ENCODE data around the gene MYO1E.
A peak's percentile ranks its signal among the peaks of the same experiment; 100 is the strongest.
"Not testable (repeated sequence)": the region's sequence is repeated elsewhere in the genome, so short reads cannot be mapped to it uniquely, and the experiment has no call there.

Gene MYO1E

GRCh38 chr15:59180945-59181600 is 191.6 kb downstream of the MYO1E start:
- DNase-seq = no peak

- DNase-seq = no peak
Observed at GRCh38 chr15:59179717-59180116, 193.0 kb downstream of the MYO1E start.

DNA sequence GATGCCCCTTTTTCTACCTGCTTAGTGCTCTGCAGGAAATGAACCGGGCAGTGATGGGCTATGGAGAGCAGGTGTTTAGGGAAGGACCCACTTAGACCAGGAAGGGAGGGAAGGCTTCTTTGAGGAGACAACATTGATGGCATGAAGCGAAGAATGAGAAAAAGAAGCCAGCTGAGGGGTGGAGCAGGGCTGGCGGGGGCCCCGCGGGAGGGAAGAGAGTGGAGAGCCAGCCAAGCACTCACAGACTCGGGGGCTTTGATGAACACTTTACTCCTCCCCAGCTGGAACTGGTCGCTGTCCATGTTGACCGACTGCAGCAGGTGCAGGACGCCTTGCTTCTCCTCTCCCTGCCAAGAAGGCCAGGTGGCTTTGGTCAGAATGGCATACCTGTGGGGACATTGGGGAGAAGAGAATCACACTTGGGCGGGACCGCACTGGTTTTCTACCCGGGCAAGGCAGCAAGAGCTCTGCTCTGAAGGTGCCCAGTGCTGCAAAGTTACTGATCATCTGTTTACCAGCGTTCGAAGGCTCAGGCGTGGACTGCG is 194.4 kb downstream of the MYO1E start:
- peak; percentile 63 for DNase-seq

- no peak for DNase-seq
Observed at GRCh38 chr15:59177317-59177660, 195.4 kb downstream of the MYO1E start.

- DNase-seq = no peak
Observed at GRCh38 chr15:59176653-59177316, 195.9 kb downstream of the MYO1E start.

GRCh38 chr15:59174835-59175831 is 197.5 kb downstream of the MYO1E start:
- peak; percentile 49 for DNase-seq

DNA sequence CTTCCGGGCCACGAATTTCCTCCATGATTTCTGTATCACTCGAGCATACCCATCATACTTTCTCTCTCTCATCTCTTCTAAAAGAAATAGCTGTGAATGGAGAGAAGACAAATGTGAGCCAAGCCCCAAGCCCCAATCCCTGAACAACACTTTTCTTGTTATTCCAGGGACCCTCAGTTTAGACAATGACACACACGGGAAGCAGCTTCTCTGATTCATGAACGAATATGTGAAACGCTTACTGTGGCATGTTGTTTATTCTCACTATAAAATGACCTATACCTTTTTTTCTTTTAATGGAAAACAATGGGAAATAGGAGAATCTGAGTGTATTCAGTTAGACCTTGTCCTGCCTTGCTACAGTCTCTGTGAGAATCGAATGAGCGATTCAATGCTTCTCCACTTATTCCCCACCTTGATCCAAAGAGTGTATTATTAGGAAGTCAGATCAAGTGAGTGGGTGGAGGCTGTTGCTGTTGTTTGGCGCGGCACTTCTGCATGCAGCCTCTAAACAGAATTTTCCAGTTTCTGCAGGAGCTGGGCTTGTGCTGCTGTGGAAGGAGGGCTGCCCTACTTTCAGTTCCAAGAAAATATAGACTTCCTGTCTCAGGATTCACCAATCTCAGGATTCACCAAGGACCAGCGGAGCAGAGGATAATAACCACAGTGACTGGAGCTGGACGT is 198.4 kb downstream of the MYO1E start:
- no peak for DNase-seq

- DNase-seq = no peak
Observed at GRCh38 chr15:59173194-59173593, 199.5 kb downstream of the MYO1E start.

DNA sequence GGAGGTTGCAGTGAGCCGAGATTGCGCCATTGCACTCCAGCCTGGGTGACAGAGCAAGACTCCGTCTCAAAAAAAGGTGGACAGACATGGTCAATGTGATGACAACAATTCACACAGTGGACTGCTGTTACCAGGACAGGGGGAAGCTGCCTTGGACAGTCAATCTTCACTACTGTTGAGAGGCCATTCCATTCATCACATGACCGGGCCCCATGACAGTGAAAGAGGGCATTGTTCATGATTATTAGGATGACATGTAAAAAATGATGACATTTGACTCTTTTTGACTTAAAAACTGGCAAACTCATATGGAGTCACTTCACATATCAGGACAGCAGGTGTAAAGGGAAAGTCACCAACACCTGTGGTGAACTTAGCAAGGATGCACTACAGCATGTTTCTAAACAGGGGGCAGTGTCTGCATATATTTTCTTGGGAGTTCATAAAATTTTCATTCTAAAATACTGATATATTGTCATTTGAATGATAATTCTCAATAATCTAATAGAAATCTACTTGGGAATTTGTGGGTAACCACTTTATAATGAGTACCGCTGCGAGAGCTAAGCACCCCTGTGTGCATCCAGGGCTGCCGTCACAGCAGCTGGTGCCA is 200.3 kb downstream of the MYO1E start:
- no peak for DNase-seq

GRCh38 chr15:59171067-59171397 is 201.6 kb downstream of the MYO1E start:
- no peak for DNase-seq

- DNase-seq = peak; percentile 60
Observed at GRCh38 chr15:59170295-59171066, 202.2 kb downstream of the MYO1E start.

DNA sequence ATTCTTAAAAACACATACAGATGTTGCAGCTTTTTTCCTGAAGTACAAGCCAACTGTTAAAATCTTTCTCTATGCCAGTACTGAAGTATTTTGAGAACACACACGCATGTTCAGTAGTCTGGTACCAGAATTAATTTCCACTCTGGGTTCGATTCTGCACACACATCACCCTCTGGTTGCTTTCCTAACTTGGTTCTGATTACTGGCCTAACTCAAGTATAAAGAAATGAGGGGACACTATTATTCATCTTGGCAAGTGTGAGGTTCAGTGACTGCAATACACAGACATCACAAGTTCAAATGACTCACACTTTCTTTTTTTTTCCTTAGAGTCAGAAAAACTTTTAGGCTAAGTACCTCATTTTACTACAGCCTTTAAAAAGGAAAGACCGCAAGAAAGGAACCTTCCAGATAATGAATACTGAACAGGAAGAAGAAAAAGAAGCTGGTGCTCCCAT is 203.4 kb downstream of the MYO1E start:
- DNase-seq = no peak

DNA sequence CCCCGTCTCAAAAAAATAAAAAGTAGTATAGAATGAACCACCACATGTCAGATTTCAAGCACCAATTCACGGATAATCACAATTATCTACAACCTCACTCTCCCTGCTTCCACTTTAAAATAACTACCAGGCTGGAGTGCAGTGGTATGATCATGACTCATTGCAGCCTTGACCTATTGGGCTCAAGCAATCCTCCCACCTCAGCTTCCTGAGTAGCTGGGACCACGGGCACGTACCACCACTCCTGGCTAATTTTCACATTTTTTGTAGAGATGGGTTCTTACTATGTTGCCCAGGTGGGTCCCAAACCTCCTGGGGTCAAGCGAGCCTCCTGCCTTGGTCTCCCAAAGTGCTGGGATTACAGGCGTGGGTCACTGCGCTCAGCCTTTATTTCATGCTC is 204.1 kb downstream of the MYO1E start:
- no peak for DNase-seq

- no peak for DNase-seq
Observed at GRCh38 chr15:59166601-59167265, 205.9 kb downstream of the MYO1E start.

DNA sequence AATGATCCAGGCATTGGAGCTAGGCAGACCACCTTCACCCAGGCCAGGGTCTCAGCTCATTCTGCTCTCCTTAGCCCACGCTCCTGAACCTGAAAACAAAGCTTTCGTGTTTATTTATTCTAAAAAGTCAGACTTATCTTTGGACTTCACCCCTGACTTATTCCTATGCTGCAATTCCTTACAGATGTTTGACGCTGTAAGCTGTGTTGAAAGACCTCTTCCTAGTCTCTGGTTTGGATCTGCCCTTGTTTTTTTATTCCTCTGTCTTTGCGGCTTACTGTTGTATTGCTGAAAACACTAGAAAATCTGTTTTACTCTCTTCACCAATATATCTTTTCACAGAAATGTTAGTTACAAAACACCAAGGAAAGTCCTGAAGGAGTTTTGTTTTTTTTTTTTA is 206.5 kb downstream of the MYO1E start:
- no peak for DNase-seq

DNA sequence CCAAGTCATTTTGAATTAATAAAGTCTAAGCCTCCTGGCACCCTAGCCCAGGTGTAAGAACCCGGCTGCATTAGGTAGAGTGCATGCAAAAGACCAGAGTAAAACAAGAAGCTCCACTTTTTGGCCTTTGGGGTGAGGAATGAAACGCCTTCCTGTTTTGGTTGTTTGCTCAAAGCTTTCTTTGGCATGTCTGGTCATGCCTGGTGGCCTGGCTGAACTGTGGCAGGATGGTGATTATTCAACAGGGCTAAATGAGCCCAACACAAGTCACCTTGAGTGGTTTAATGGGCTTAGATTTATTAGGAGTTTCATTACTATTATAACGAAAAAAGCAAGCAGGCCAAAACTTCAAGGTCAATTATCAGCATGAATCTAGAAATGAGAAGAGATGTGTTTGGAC is 206.9 kb downstream of the MYO1E start:
- no peak for DNase-seq

DNA sequence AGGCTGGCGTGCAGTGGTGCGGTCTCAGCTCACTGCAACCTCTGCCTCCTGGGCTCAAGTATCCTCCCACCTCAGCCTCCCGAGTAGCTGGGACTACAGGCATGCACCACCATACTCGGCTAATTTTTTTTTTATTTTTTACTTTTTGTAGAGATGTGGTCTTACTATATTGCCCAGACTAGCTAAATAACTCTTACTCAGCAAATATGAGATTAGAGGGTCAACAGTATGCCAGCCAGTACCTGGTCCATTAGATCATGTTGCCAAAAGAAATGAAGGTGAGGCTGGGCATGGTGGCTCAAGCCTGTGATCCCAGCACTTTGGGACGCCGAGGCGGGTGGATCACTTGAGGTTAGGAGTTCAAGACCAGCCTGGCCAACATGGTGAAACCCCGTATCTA is 210.6 kb downstream of the MYO1E start:
- DNase-seq = not testable (repeated sequence)

DNA sequence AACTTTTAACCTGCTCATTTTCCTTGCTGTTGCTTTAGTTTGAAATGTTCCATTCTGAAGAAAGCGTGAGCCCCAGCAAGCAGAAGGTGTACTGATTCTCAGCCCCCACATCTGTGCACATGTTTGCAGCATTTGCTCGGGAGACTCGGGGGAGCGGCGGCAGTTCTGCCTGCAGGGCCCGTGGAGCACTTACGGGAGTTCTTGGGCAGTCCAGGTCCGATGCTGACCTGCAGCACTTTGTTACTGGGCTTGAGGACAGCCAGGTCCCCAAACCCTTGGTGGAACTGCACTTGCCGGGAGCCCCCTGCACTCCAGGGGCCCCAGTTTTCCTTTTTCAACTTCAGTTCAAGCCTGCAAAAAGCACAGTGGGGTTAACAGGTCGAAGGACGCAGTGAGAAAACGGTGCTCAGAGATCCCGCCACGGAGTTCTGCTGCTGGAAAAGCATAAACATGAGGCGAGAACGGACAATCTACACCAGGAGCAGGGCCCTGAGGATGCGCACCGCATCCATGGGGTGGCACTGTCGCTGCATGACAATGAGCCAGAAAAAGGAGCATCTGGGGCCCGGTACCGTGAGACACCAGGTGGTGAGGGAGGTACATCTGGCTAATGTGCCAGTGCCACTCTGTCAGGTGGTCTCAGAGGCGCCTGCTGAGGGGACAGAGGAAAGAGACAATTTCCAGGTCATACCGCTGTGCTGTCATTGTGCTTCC is 211.6 kb downstream of the MYO1E start:
- DNase-seq = no peak

DNA sequence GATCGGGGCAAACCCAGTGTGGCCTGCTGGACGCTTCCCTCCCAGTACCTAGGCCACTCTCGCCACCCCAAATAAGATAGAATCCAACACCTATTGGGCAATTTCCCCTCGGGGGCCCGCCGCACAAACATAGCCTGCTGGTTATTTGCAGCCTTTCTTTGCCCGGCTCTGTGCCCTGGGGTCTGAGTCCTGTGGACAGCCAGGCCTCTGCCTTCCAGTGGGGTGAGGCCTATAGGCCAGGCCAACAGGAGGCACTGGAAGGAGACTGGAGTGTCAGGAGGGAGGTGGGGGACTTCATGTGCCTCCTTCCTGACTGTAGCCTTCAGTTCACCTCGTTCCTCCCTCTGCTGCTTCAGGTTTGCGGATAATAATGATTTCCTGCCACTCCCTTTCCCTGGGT is 213.5 kb downstream of the MYO1E start:
- no peak for DNase-seq

DNA sequence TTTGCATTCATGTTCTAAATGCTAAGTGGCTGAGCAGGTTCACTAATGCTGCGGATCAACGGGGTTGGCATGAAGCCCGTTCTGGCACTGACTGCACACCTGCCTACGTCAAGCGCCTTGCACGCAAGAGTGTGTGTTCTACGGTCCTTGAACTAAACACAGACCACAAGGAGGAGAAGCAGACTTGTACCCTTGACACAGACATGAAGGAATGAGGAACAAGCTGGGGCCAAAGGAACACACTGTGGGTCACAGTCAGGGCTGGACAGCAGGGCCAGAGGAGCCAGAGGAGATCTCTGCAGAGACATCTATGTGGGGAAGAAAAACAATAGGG is 214.0 kb downstream of the MYO1E start:
- no peak for DNase-seq
